NCI-H2227 treated with DMSO at 0.1 percent for 48 hours (cell line): ENCODE data around the gene RNF215.
"Not testable (repeated sequence)": the region's sequence is repeated elsewhere in the genome, so short reads cannot be mapped to it uniquely, and the experiment has no call there.

Experiments used
- DNase-seq: peaks from one replicate; lab custom pipeline; 2025; lab: John Stamatoyannopoulos, UW

RNF215 gene

GRCh38 chr22:30420347-30421125, 33.3 kb upstream of the RNF215 start:
- DNase-seq = no peak

- no peak for DNase-seq
Measured at GRCh38 chr22:30416837-30417236, 29.6 kb upstream of the RNF215 start.

GRCh38 chr22:30416403-30416802, 29.2 kb upstream of the RNF215 start:
- DNase-seq = no peak

GRCh38 chr22:30414525-30415047, 27.4 kb upstream of the RNF215 start:
- DNase-seq = no peak

GRCh38 chr22:30413745-30414524, 26.7 kb upstream of the RNF215 start:
- DNase-seq = no peak

GRCh38 chr22:30413001-30413400, 25.8 kb upstream of the RNF215 start:
- DNase-seq = no peak

GRCh38 chr22:30411780-30412179, 24.6 kb upstream of the RNF215 start:
- no peak for DNase-seq

- DNase-seq = no peak
Measured at GRCh38 chr22:30408388-30409102, 21.3 kb upstream of the RNF215 start.

GRCh38 chr22:30406400-30406799, 19.2 kb upstream of the RNF215 start:
- no peak for DNase-seq

- no peak for DNase-seq
Measured at GRCh38 chr22:30405731-30406130, 18.5 kb upstream of the RNF215 start.

GRCh38 chr22:30404307-30404706, 17.1 kb upstream of the RNF215 start:
- no peak for DNase-seq

GRCh38 chr22:30402766-30403104, 15.5 kb upstream of the RNF215 start:
- not testable (repeated sequence) for DNase-seq

- DNase-seq = no peak
Measured at GRCh38 chr22:30402028-30402765, 15.0 kb upstream of the RNF215 start.

GRCh38 chr22:30401024-30401423, 13.8 kb upstream of the RNF215 start:
- DNase-seq = not testable (repeated sequence)

GRCh38 chr22:30400159-30400558, 12.9 kb upstream of the RNF215 start:
- DNase-seq = no peak

- no peak for DNase-seq
Measured at GRCh38 chr22:30399718-30400117, 12.5 kb upstream of the RNF215 start.

- no peak for DNase-seq
Measured at GRCh38 chr22:30398685-30399680, 11.8 kb upstream of the RNF215 start.

GRCh38 chr22:30397656-30398635, 10.7 kb upstream of the RNF215 start:
- no peak for DNase-seq
